H1 (cell line): ENCODE data around the gene PGM1. TPM values are rescaled to one million over a fixed set of nuclear protein-coding genes. Genes with fewer than 3 reads are reported as not detected.

Experiments used
- GTF2F1 ChIP-seq: IDR thresholded peaks from 2 replicates; pipeline ENCODE4 v1.6.1; 2012; ENCODE audit warnings: low read depth, low read length, improper control_type of control experiment, borderline replicate concordance
- PHF8 ChIP-seq: fragments of 200-600 bp; sonication (generic); conservative IDR thresholded peaks from 2 replicates; pipeline ENCODE4 v1.7.1; 2012; ENCODE audit warnings: low read depth, mild to moderate bottlenecking, inconsistent platforms, low read length, moderate library complexity
- SP1 ChIP-seq: IDR thresholded peaks from 2 replicates; pipeline ENCODE4 v1.6.1; 2011; ENCODE audit warnings: low read depth, low read length
- ZNF274 ChIP-seq: IDR thresholded peaks from 2 replicates; pipeline ENCODE4 v1.7.0; 2012; ENCODE audit warnings: low read length, borderline replicate concordance; ENCODE audit errors: extremely low read depth
- polyA plus RNA-seq, 7 experiments: library from polyadenylated mRNA; depleted of rRNA in 3 of 7; stranded (reverse) in 5 of 7; unstranded in 2 of 7; fragments of >200 nt in 5 of 7; fragments of 200-250 nt in 2 of 7; gene quantifications; 1 replicate in 5 of 7; 2 replicates in 1 of 7; 4 replicates in 1 of 7; pipeline versions ENCODE4 v1.2.1 to v1.2.3, GENCODE V29; 2011 to 2013; ENCODE audit warnings: missing spikeins in 2 of 7, mixed read lengths in 2 of 7
- total RNA-seq: library from RNA; stranded (reverse); fragmentation: NEBNext Ultra II Directional; extraction: Animal tissue kit (Norgen Biotek cat#: 25700); gene quantifications from 2 replicates; pipeline ENCODE4 v1.2.1, GENCODE V29; 2021
- TF ChIP-seq, protein P1 (sequence below): fragments of 300-600 bp; sonication (generic); IDR thresholded peaks from 2 replicates; pipeline ENCODE4 v1.7.1; 2012; ENCODE audit warnings: low read length, moderate library complexity, mild to moderate bottlenecking, inconsistent platforms; ENCODE audit not compliant: insufficient replicate concordance

PGM1 gene
- total and polyA plus RNA-seq, 2 of the 8 experiments (the other 6 are each of a cell fraction or from before 2014, with no cell fraction given), result 33.0 to 65.4 TPM

DNA sequence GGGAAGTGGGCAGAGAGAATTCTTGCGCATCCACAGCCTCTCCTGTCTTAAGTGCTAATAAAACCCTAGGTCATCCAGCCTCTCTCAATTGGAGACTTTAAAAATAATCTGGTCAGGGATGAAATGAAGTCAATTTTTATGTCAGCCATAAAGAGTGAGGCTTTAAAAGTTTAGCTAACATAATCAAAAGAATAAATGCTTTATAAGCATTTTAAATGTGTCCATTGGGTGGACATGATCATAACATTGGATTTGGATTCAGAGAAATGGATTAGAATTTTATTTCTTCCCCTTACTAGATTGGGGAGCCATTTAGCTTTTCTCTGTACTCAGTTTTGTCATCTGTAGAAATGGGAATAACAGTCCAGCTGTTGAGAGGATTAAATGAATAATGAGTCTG, 55.5 kb downstream of the PGM1 start (continued):
- TF ChIP-seq, protein P1, sequence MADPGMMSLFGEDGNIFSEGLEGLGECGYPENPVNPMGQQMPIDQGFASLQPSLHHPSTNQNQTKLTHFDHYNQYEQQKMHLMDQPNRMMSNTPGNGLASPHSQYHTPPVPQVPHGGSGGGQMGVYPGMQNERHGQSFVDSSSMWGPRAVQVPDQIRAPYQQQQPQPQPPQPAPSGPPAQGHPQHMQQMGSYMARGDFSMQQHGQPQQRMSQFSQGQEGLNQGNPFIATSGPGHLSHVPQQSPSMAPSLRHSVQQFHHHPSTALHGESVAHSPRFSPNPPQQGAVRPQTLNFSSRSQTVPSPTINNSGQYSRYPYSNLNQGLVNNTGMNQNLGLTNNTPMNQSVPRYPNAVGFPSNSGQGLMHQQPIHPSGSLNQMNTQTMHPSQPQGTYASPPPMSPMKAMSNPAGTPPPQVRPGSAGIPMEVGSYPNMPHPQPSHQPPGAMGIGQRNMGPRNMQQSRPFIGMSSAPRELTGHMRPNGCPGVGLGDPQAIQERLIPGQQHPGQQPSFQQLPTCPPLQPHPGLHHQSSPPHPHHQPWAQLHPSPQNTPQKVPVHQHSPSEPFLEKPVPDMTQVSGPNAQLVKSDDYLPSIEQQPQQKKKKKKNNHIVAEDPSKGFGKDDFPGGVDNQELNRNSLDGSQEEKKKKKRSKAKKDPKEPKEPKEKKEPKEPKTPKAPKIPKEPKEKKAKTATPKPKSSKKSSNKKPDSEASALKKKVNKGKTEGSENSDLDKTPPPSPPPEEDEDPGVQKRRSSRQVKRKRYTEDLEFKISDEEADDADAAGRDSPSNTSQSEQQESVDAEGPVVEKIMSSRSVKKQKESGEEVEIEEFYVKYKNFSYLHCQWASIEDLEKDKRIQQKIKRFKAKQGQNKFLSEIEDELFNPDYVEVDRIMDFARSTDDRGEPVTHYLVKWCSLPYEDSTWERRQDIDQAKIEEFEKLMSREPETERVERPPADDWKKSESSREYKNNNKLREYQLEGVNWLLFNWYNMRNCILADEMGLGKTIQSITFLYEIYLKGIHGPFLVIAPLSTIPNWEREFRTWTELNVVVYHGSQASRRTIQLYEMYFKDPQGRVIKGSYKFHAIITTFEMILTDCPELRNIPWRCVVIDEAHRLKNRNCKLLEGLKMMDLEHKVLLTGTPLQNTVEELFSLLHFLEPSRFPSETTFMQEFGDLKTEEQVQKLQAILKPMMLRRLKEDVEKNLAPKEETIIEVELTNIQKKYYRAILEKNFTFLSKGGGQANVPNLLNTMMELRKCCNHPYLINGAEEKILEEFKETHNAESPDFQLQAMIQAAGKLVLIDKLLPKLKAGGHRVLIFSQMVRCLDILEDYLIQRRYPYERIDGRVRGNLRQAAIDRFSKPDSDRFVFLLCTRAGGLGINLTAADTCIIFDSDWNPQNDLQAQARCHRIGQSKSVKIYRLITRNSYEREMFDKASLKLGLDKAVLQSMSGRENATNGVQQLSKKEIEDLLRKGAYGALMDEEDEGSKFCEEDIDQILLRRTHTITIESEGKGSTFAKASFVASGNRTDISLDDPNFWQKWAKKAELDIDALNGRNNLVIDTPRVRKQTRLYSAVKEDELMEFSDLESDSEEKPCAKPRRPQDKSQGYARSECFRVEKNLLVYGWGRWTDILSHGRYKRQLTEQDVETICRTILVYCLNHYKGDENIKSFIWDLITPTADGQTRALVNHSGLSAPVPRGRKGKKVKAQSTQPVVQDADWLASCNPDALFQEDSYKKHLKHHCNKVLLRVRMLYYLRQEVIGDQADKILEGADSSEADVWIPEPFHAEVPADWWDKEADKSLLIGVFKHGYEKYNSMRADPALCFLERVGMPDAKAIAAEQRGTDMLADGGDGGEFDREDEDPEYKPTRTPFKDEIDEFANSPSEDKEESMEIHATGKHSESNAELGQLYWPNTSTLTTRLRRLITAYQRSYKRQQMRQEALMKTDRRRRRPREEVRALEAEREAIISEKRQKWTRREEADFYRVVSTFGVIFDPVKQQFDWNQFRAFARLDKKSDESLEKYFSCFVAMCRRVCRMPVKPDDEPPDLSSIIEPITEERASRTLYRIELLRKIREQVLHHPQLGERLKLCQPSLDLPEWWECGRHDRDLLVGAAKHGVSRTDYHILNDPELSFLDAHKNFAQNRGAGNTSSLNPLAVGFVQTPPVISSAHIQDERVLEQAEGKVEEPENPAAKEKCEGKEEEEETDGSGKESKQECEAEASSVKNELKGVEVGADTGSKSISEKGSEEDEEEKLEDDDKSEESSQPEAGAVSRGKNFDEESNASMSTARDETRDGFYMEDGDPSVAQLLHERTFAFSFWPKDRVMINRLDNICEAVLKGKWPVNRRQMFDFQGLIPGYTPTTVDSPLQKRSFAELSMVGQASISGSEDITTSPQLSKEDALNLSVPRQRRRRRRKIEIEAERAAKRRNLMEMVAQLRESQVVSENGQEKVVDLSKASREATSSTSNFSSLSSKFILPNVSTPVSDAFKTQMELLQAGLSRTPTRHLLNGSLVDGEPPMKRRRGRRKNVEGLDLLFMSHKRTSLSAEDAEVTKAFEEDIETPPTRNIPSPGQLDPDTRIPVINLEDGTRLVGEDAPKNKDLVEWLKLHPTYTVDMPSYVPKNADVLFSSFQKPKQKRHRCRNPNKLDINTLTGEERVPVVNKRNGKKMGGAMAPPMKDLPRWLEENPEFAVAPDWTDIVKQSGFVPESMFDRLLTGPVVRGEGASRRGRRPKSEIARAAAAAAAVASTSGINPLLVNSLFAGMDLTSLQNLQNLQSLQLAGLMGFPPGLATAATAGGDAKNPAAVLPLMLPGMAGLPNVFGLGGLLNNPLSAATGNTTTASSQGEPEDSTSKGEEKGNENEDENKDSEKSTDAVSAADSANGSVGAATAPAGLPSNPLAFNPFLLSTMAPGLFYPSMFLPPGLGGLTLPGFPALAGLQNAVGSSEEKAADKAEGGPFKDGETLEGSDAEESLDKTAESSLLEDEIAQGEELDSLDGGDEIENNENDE, result no peak
- TF ChIP-seq ZNF274, result no peak
- no peak for TF ChIP-seq PHF8
- TF ChIP-seq SP1, result no peak
- no peak for TF ChIP-seq GTF2F1
